Measurements from ENCODE around the gene RNU2-63P. TPM values are rescaled to one million over a fixed set of nuclear protein-coding genes. Genes with fewer than 3 reads are reported as not detected.
A peak's percentile ranks its signal among the peaks of the same experiment; 100 is the strongest.

Gene RNU2-63P
- total and polyA plus RNA-seq, 2 experiments from 2014 or later: 2.0 TPM; not detected in 1

DNA sequence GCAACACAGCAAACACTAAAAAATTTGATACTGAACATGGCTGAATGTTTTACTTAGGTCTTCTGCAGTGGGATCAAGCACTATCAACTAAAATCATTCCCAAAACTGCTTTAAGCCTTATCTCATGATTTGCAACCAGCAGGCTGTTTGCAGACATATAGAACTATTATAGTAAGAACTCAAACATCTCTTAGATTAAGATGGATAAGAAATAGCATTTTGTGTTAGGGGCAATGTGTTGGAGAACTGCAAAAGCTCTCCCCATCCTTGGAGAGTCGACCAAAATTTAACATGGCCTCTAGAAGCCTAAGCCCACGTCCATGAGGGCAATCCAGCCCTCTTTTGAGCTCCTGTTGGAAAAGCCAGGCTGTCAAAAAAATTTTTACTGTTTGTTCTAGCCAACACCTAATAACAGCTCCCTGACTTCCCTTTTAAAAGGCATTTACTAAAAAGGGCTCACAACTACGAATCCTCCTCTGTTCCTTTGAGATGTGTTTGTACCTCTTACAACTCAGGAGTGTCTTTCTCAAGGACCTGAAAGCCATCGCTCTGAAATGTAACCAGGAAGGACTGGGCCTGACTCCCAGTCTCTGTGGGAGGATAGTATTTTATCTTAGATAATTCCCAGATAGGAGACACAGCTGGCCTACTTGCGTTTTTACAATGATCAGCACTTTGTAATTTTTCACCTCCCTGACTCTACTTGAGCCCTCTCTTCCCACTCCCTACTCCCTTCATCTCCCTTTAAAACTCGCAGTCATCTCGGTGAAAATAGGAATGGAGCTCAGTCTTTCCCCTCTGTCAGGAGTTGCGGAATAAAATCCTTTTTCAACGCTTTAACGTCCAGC, 37.8 kb upstream of the RNU2-63P start:
- Histone ChIP-seq H3K79me2 (replicated peaks; ENCODE audit: insufficient read depth) (peaks cover 29% of the 10 kb centered on the region), H3K36me3 (ENCODE audit: insufficient read depth) (no peaks in the 10 kb centered on the region), H3K9me2 (ENCODE audit: insufficient read depth) (no peaks in the 10 kb centered on the region), H3K27me3 (ENCODE audit: insufficient read depth) (no peaks in the 10 kb centered on the region), H3K4me3 (peak overlapping the region; percentile 92), H3K27ac (ENCODE audit: low read depth) (no peak overlapping the region), H3F3A (replicated peaks; ENCODE audit: low read depth) (no peaks in the 10 kb centered on the region), H3K4me1 (ENCODE audit: insufficient read depth) (peaks cover 11% of the 10 kb centered on the region), H3K4me2 (peak overlapping the region; percentile 84), H4K20me1 (replicated peaks; ENCODE audit: insufficient read depth) (peaks cover 5% of the 10 kb centered on the region; the same call in 1 of the 2 replicates), H2AFZ (no peak overlapping the region)
- no peak for DNase-seq (ENCODE audit: low spot score)
- no peak for ATAC-seq
- H3K9me3 Mint-ChIP-seq: peaks cover 2% of the 10 kb centered on the region; the same call in 1 of the 3 replicates
- H3K36me3 Mint-ChIP-seq (ENCODE audit: low read depth): peaks cover 3% of the 10 kb centered on the region; the same call in 1 of the 3 replicates
- TF ChIP-seq STAT1 (IDR thresholded peaks at IDR 0.05; ENCODE audit: unreplicated experiment) (no peak), NANOG (IDR thresholded peaks at IDR 0.05; ENCODE audit: borderline replicate concordance) (no peak), CREB1 (CRISPR knock-in tag; IDR thresholded peaks at IDR 0.05; ENCODE audit: low read depth) (no peak), POLR2AphosphoS5 (IDR thresholded peaks at IDR 0.05; ENCODE audit: low read depth) (no peak), ZNF331 (CRISPR knock-in tag; IDR thresholded peaks at IDR 0.05; ENCODE audit: low read depth) (no peak), ZNF114 (CRISPR knock-in tag; IDR thresholded peaks at IDR 0.05) (no peak), EZH2phosphoT487 (IDR thresholded peaks at IDR 0.05; ENCODE audit: unreplicated experiment) (no peak), EZH2 (IDR thresholded peaks at IDR 0.05; ENCODE audit: low read depth, unreplicated experiment) (no peak), JUNB (IDR thresholded peaks at IDR 0.05; ENCODE audit: unreplicated experiment) (no peak)
- TF ChIP-seq, protein P1, sequence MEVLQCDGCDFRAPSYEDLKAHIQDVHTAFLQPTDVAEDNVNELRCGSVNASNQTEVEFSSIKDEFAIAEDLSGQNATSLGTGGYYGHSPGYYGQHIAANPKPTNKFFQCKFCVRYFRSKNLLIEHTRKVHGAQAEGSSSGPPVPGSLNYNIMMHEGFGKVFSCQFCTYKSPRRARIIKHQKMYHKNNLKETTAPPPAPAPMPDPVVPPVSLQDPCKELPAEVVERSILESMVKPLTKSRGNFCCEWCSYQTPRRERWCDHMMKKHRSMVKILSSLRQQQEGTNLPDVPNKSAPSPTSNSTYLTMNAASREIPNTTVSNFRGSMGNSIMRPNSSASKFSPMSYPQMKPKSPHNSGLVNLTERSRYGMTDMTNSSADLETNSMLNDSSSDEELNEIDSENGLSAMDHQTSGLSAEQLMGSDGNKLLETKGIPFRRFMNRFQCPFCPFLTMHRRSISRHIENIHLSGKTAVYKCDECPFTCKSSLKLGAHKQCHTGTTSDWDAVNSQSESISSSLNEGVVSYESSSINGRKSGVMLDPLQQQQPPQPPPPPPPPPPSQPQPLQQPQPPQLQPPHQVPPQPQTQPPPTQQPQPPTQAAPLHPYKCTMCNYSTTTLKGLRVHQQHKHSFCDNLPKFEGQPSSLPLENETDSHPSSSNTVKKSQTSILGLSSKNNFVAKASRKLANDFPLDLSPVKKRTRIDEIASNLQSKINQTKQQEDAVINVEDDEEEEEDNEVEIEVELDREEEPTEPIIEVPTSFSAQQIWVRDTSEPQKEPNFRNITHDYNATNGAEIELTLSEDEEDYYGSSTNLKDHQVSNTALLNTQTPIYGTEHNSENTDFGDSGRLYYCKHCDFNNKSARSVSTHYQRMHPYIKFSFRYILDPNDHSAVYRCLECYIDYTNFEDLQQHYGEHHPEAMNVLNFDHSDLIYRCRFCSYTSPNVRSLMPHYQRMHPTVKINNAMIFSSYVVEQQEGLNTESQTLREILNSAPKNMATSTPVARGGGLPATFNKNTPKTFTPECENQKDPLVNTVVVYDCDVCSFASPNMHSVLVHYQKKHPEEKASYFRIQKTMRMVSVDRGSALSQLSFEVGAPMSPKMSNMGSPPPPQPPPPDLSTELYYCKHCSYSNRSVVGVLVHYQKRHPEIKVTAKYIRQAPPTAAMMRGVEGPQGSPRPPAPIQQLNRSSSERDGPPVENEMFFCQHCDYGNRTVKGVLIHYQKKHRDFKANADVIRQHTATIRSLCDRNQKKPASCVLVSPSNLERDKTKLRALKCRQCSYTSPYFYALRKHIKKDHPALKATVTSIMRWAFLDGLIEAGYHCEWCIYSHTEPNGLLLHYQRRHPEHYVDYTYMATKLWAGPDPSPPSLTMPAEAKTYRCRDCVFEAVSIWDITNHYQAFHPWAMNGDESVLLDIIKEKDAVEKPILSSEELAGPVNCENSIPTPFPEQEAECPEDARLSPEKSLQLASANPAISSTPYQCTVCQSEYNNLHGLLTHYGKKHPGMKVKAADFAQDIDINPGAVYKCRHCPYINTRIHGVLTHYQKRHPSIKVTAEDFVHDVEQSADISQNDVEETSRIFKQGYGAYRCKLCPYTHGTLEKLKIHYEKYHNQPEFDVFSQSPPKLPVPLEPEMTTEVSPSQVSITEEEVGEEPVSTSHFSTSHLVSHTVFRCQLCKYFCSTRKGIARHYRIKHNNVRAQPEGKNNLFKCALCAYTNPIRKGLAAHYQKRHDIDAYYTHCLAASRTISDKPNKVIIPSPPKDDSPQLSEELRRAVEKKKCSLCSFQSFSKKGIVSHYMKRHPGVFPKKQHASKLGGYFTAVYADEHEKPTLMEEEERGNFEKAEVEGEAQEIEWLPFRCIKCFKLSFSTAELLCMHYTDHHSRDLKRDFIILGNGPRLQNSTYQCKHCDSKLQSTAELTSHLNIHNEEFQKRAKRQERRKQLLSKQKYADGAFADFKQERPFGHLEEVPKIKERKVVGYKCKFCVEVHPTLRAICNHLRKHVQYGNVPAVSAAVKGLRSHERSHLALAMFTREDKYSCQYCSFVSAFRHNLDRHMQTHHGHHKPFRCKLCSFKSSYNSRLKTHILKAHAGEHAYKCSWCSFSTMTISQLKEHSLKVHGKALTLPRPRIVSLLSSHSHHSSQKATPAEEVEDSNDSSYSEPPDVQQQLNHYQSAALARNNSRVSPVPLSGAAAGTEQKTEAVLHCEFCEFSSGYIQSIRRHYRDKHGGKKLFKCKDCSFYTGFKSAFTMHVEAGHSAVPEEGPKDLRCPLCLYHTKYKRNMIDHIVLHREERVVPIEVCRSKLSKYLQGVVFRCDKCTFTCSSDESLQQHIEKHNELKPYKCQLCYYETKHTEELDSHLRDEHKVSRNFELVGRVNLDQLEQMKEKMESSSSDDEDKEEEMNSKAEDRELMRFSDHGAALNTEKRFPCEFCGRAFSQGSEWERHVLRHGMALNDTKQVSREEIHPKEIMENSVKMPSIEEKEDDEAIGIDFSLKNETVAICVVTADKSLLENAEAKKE (CRISPR knock-in tag; IDR thresholded peaks at IDR 0.05): no peak
- TF ChIP-seq, protein P2, sequence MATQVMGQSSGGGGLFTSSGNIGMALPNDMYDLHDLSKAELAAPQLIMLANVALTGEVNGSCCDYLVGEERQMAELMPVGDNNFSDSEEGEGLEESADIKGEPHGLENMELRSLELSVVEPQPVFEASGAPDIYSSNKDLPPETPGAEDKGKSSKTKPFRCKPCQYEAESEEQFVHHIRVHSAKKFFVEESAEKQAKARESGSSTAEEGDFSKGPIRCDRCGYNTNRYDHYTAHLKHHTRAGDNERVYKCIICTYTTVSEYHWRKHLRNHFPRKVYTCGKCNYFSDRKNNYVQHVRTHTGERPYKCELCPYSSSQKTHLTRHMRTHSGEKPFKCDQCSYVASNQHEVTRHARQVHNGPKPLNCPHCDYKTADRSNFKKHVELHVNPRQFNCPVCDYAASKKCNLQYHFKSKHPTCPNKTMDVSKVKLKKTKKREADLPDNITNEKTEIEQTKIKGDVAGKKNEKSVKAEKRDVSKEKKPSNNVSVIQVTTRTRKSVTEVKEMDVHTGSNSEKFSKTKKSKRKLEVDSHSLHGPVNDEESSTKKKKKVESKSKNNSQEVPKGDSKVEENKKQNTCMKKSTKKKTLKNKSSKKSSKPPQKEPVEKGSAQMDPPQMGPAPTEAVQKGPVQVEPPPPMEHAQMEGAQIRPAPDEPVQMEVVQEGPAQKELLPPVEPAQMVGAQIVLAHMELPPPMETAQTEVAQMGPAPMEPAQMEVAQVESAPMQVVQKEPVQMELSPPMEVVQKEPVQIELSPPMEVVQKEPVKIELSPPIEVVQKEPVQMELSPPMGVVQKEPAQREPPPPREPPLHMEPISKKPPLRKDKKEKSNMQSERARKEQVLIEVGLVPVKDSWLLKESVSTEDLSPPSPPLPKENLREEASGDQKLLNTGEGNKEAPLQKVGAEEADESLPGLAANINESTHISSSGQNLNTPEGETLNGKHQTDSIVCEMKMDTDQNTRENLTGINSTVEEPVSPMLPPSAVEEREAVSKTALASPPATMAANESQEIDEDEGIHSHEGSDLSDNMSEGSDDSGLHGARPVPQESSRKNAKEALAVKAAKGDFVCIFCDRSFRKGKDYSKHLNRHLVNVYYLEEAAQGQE (IDR thresholded peaks at IDR 0.05; ENCODE audit: unreplicated experiment): no peak
- TF ChIP-seq, protein P3, sequence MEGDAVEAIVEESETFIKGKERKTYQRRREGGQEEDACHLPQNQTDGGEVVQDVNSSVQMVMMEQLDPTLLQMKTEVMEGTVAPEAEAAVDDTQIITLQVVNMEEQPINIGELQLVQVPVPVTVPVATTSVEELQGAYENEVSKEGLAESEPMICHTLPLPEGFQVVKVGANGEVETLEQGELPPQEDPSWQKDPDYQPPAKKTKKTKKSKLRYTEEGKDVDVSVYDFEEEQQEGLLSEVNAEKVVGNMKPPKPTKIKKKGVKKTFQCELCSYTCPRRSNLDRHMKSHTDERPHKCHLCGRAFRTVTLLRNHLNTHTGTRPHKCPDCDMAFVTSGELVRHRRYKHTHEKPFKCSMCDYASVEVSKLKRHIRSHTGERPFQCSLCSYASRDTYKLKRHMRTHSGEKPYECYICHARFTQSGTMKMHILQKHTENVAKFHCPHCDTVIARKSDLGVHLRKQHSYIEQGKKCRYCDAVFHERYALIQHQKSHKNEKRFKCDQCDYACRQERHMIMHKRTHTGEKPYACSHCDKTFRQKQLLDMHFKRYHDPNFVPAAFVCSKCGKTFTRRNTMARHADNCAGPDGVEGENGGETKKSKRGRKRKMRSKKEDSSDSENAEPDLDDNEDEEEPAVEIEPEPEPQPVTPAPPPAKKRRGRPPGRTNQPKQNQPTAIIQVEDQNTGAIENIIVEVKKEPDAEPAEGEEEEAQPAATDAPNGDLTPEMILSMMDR (conservative IDR thresholded peaks at IDR 0.05; ENCODE audit: low read depth in 2 of 2): no peak
- TF ChIP-seq, protein P4, sequence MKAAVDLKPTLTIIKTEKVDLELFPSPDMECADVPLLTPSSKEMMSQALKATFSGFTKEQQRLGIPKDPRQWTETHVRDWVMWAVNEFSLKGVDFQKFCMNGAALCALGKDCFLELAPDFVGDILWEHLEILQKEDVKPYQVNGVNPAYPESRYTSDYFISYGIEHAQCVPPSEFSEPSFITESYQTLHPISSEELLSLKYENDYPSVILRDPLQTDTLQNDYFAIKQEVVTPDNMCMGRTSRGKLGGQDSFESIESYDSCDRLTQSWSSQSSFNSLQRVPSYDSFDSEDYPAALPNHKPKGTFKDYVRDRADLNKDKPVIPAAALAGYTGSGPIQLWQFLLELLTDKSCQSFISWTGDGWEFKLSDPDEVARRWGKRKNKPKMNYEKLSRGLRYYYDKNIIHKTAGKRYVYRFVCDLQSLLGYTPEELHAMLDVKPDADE (IDR thresholded peaks at IDR 0.05): no peak
- H3K4me1 Mint-ChIP-seq: peaks cover 20% of the 10 kb centered on the region
- H3K27ac Mint-ChIP-seq: peak overlapping the region; percentile 93; the same call in 1 of the 2 replicates
- H3K4me3 Mint-ChIP-seq: peak overlapping the region; percentile 97
- H3K27me3 Mint-ChIP-seq (ENCODE audit: insufficient read depth, low read depth, poor library complexity): peaks cover 7% of the 10 kb centered on the region

Measured in GM23338 (cell line).